T-cell (primary cell): ENCODE measurements around the gene CYP20A1. TPM values are rescaled to one million over a fixed set of nuclear protein-coding genes. Genes with fewer than 3 reads are reported as not detected.
"Not testable (repeated sequence)": the region's sequence is repeated elsewhere in the genome, so short reads cannot be mapped to it uniquely, and the experiment has no call there.

Experiments used
- ATAC-seq, 4 experiments: fragments of 200-7000 bp in 3 of 4; fragments of 150-1000 bp in 1 of 4; cut with Tn5 transposase; replicated peaks in 1 of 4; 1 replicate in 3 of 4; 2 replicates in 1 of 4; pipeline ENCODE4 v1.10.0; 2021; ENCODE audit warnings: moderate library complexity in 3 of 4, mild to moderate bottlenecking in 2 of 4, moderate number of reproducible peaks in 1 of 4
- CTCF ChIA-PET, 2 donors: fragments of 300-600 bp; sonication (Branson Sonifier 250); formaldehyde crosslinking; loops; one replicate each; lab custom pipeline; 2022; ENCODE audit warnings: antibody characterized with exemption in 2 of 2; lab: Charles Lee
- POLR2A ChIA-PET, 2 donors: fragments of 300-600 bp; sonication (Branson Sonifier 250); formaldehyde crosslinking; loops; one replicate each; lab custom pipeline; 2022; ENCODE audit warnings: antibody characterized with exemption in 2 of 2; lab: Charles Lee
- DNase-seq, 35 experiments: peaks; one replicate each; pipeline versions ENCODE4 v3.0.0 to v3.0.0-alpha.2; 2013 to 2023
- H3K27ac ChIP-seq: one replicate; pipeline ENCODE4 v1.5.1; 2013; ENCODE audit warnings: low read length
- H3K27me3 ChIP-seq, 2 experiments: replicated peaks in 1 of 2; 1 replicate in 1 of 2; 2 replicates in 1 of 2; pipeline versions ENCODE4 v1.6.1 to v1.7.0; 2013; ENCODE audit warnings: low read length in 1 of 2, mixed read lengths in 1 of 2; ENCODE audit not compliant: control insufficient read depth in 2 of 2, insufficient read depth in 2 of 2; ENCODE audit errors: extremely low read depth in 1 of 2
- H3K36me3 ChIP-seq, 2 donors: 1 replicate in 1 of 2; 2 replicates in 1 of 2; pipeline versions ENCODE4 v1.6.1 to v1.7.0; 2013; ENCODE audit warnings: low read length in 1 of 2; ENCODE audit not compliant: control insufficient read depth in 2 of 2, insufficient read depth in 1 of 2; ENCODE audit errors: extremely low read depth in 1 of 2
- H3K4me1 ChIP-seq, 2 experiments: 1 replicate in 1 of 2; 2 replicates in 1 of 2; pipeline versions ENCODE4 v1.6.1 to v1.7.0; 2013; ENCODE audit warnings: low read length in 2 of 2, mixed read lengths in 1 of 2; ENCODE audit not compliant: insufficient read depth in 2 of 2, control insufficient read depth in 1 of 2; ENCODE audit errors: extremely low read depth in 1 of 2
- H3K4me3 ChIP-seq, 2 donors: 1 replicate in 1 of 2; 2 replicates in 1 of 2; pipeline versions ENCODE4 v1.5.1 to v1.7.0; 2013; ENCODE audit warnings: mild to moderate bottlenecking in 2 of 2, low read length in 1 of 2, moderate library complexity in 1 of 2; ENCODE audit not compliant: control insufficient read depth in 1 of 2; ENCODE audit errors: extremely low read depth in 1 of 2
- H3K9me3 ChIP-seq: 2 replicates; pipeline ENCODE4 v1.7.0; 2013
- H3K27ac Mint-ChIP-seq, 2 donors: one replicate each; pipeline ENCODE4 v1.8.0; 2020 to 2021; ENCODE audit warnings: mild to moderate bottlenecking in 2 of 2, mixed read lengths in 2 of 2
- H3K27me3 Mint-ChIP-seq, 2 donors: one replicate each; pipeline ENCODE4 v1.8.0; 2021 to 2022; ENCODE audit warnings: mixed read lengths in 2 of 2
- H3K36me3 Mint-ChIP-seq: one replicate; pipeline ENCODE4 v1.8.0; 2021; ENCODE audit warnings: mixed read lengths
- H3K4me1 Mint-ChIP-seq, 3 donors: one replicate each; pipeline ENCODE4 v1.8.0; 2020 to 2022; ENCODE audit warnings: mixed read lengths in 3 of 3, mild to moderate bottlenecking in 1 of 3
- H3K4me3 Mint-ChIP-seq, 3 donors: one replicate each; pipeline ENCODE4 v1.8.0; 2020 to 2022; ENCODE audit warnings: mild to moderate bottlenecking in 3 of 3, mixed read lengths in 3 of 3, moderate library complexity in 3 of 3
- H3K9me3 Mint-ChIP-seq, 3 donors: one replicate each; pipeline ENCODE4 v1.8.0; 2020 to 2022; ENCODE audit warnings: mixed read lengths in 3 of 3
- WGBS: methylation state at CpG from one replicate; pipeline ENCODE4 v1.1.5; 2013; ENCODE audit warnings: missing lambda C conversion rate; ENCODE audit not compliant: insufficient coverage; 5-methylcytosine and 5-hydroxymethylcytosine counted together
- total RNA-seq, 35 experiments: library from RNA in 6 of 35; stranded (reverse) in 6 of 35; fragments of 120-200 nt in 1 of 35; gene quantifications; one replicate each; pipeline versions ENCODE4 v1.2.1 to v1.2.4 and lab custom pipeline; 2013 to 2026

Gene CYP20A1
- total RNA-seq, 5 donors from 2014 or later (not counting 1 experiment from before 2014, with no cell fraction given): 33.5 to 38.5 (median 36.3) TPM

DNA sequence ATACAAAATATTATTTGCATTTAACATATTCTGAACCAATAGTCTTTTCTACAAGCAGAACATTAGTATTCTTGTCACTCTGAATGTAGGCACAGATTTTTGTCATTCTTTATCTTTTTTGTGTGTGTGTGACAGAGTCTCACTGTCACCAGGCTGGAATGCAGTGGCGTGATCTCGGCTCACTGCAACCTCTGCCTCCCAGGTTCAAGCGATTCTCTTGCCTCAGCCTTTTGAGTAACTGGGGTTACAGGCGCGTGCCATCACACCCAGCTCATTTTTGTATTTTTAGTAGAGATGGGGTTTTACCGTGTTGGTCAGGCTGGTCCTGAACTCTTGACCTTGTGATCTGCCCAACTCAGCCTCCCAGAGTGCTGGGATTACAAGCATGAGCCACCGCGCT, 63.8 kb downstream of the CYP20A1 start:
- H3K9me3 Mint-ChIP-seq, H3K27ac Mint-ChIP-seq, POLR2A ChIA-PET, CTCF ChIA-PET, H3K36me3 ChIP-seq, DNase-seq, H3K4me3 ChIP-seq, ATAC-seq, H3K4me1 ChIP-seq, H3K27ac ChIP-seq, H3K4me3 Mint-ChIP-seq, H3K4me1 Mint-ChIP-seq, H3K27me3 Mint-ChIP-seq, H3K9me3 ChIP-seq, H3K27me3 ChIP-seq: not testable (repeated sequence)
- H3K36me3 Mint-ChIP-seq: peaks cover 22% of the 10 kb centered on the region
- 100% methylated on average over 2 of the region's 8 CpGs for WGBS

GRCh38 chr2:203310688-203311436, 72.0 kb downstream of the CYP20A1 start:
- Mint-ChIP-seq H3K9me3 (peaks cover 0 to 10% (median 0%) of the 10 kb centered on the region in 3 donors), H3K4me1 (peaks cover 0 to 2% (median 0%) of the 10 kb centered on the region in 3 donors), H3K27me3 (no peaks in the 10 kb centered on the region), H3K4me3 (no peak overlapping the region), H3K36me3 (peaks cover 37% of the 10 kb centered on the region), H3K27ac (no peak overlapping the region)
- H3K36me3 ChIP-seq: peaks cover 0 to 4% of the 10 kb centered on the region in 2 donors
- ChIA-PET POLR2A (interaction anchor here in 1 of 2 donors (0.6 kb wide), 1 partner anchor 421 kb away, joined by 3 read pairs; no protein-coding TSS in a partner anchor), CTCF (no interaction called here)
- no peak overlapping the region for H3K4me3 ChIP-seq
- H3K9me3 ChIP-seq: no peaks in the 10 kb centered on the region
- no peak overlapping the region for H3K27ac ChIP-seq
- H3K4me1 ChIP-seq: no peaks in the 10 kb centered on the region
- ATAC-seq: no peak
- no peak for DNase-seq
- no peaks in the 10 kb centered on the region for H3K27me3 ChIP-seq
- WGBS: no CpG with 5 or more reads among the region's 3 CpGs

DNA sequence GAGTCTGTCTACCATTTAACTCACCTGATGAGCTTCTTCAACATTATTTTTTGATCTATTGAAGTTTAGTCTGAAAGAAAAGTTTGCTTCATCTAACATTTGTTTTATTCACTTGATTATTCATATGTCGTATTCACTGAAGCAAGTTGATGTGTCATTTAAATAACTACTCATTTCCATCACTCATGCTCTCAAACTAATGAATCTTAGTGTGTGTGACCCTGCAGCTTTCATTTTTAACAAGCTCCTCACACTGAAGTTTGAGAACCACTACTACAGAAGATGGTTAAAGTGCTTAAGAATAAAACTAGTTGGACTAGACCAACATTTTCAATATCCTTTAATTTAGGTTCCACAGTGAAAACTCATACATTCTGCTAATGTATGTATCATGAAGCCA, 87.5 kb downstream of the CYP20A1 start:
- POLR2A ChIA-PET: no interaction called here

DNA sequence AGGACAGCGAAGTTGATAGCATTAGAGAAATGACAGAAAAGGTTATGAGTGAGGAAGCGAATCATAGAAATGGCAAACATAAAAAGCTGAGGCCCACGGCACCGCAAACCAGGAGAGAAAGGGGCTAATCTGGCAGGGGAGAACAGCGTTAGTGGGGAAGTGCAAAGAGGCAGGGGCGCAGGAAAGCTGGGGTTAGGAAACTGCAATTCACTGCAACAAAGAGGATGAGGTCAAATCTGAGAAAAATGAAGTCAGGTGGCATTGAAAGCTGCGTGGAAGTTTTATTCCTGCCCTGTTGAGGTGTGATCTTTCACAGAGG, 88.7 kb downstream of the CYP20A1 start:
- WGBS: 49% methylated on average over 7 of the region's 7 CpGs
- peak overlapping the region; percentile 82 to 90 (median 86) for H3K4me3 Mint-ChIP-seq
- Histone ChIP-seq H3K4me1 (peaks cover 10 to 16% of the 10 kb centered on the region in 2 experiments), H3K4me3 (peak overlapping the region; percentile 66 to 91), H3K27me3 (no peaks in the 10 kb centered on the region), H3K36me3 (no peaks in the 10 kb centered on the region), H3K9me3 (no peaks in the 10 kb centered on the region), H3K27ac (peak overlapping the region; percentile 52)
- DNase-seq (peak in 2 of 35 experiments; percentile 2 to 11), ATAC-seq (peak in 2 of 4 experiments; percentile 21 to 28)
- H3K4me1 Mint-ChIP-seq: peaks cover 32 to 37% (median 36%) of the 10 kb centered on the region in 3 donors
- ChIA-PET CTCF (no interaction called here), POLR2A (no interaction called here)
- H3K27me3 Mint-ChIP-seq: no peaks in the 10 kb centered on the region
- no peaks in the 10 kb centered on the region for H3K36me3 Mint-ChIP-seq
- H3K27ac Mint-ChIP-seq: peak overlapping the region; percentile 87 to 88
- H3K9me3 Mint-ChIP-seq: no peaks in the 10 kb centered on the region

More for the DNA sequence above, 87.5 kb downstream of the CYP20A1 start:
- Mint-ChIP-seq H3K36me3 (no peaks in the 10 kb centered on the region), H3K9me3 (no peaks in the 10 kb centered on the region), H3K4me1 (peaks cover 30 to 37% (median 34%) of the 10 kb centered on the region in 3 donors), H3K27me3 (no peaks in the 10 kb centered on the region), H3K4me3 (peak overlapping the region in 2 of 3 donors; percentile 6 to 25), H3K27ac (peak overlapping the region in 1 of 2 donors; percentile 28)
- no peaks in the 10 kb centered on the region for H3K36me3 ChIP-seq
- H3K27ac ChIP-seq: no peak overlapping the region
- no peak for ATAC-seq
- DNase-seq: peak in 1 of 35 experiments; percentile 5
- H3K27me3 ChIP-seq: no peaks in the 10 kb centered on the region
- no peak overlapping the region for H3K4me3 ChIP-seq
- no CpG with 5 or more reads among the region's 1 CpG for WGBS
- CTCF ChIA-PET: interaction anchor here (0.5 kb wide), 2 partner anchors 105 to 603 kb away, joined by 3 to 4 read pairs; no protein-coding TSS in a partner anchor
- H3K4me1 ChIP-seq: peaks cover 10 to 16% of the 10 kb centered on the region in 2 experiments
- H3K9me3 ChIP-seq: no peaks in the 10 kb centered on the region

DNA sequence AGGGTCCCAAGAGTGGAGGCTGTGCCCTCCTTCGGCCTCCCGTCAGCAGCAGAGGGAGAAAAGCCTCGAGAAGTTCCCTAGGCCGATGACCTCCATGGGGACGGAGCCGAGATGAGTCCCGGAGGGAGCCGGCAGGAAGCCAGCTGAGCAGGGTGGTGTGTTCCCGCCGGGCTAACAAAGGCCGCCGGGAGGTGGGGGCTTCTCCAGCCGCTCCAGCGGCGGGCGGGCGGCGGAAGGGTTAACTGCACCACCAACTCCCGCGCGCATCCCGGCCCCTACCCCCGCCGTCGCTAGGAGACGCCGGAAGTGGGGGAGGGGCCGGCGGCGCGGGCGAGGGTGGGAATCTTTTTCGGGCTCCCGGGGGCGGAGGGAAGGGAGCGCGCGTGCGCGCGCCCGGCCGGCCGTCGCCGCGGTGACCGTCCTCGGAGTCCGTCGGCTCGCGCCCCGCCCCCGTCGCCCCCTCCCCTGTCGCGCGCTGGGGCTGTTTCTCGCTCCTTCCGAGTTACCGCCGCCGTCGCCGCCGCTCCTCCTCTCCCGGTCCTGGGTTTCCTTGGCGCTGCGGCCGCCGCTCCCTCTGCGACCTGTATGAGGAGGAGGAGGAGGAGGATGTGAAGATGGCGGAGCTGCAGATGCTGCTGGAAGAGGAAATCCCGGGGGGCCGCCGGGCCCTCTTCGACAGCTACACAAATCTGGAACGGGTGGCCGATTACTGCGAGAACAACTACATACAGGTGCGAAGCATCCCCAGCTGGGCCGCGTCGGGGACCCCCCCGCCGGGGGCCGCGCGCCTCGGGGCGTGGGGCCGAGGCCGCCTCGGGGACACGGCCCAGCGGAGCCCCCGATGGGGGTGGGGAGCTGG, 89.3 kb downstream of the CYP20A1 start, which contains the start of gene ABI2:
ABI2 (plus strand) TSS at position 494 of the 859 bp plus-strand sequence; CDS start at position 615, 121 bp downstream.
- DNase-seq (peak in 34 of 35 experiments; percentile 4 to 70 (median 32)), ATAC-seq (peak; percentile 66 to 76 (median 72))
- Mint-ChIP-seq H3K4me1 (peaks cover 32 to 38% (median 37%) of the 10 kb centered on the region in 3 donors), H3K36me3 (no peaks in the 10 kb centered on the region), H3K9me3 (no peaks in the 10 kb centered on the region), H3K27ac (peak within 1 kb of the TSS; percentile 87 to 88), H3K4me3 (peak within 1 kb of the TSS; percentile 86 to 92 (median 90)), H3K27me3 (no peaks in the 10 kb centered on the region)
- no peaks in the 10 kb centered on the region for H3K9me3 ChIP-seq
- H3K36me3 ChIP-seq: no peaks in the 10 kb centered on the region
- WGBS: under 1% methylated on average over 87 of the region's 98 CpGs
- no peaks in the 10 kb centered on the region for H3K27me3 ChIP-seq
- H3K27ac ChIP-seq: peak within 1 kb of the TSS; percentile 52
- ChIA-PET CTCF (interaction anchor here in 1 of 2 donors (0.7 kb wide), 1 partner anchor 852 kb away, joined by 5 read pairs; no protein-coding TSS in a partner anchor), POLR2A (interaction anchor here (0.6 to 0.7 kb wide), 2 partner anchors 10 to 88 kb away, joined by 5 to 6 read pairs; no protein-coding TSS in a partner anchor)
- peak within 1 kb of the TSS; percentile 86 to 91 for H3K4me3 ChIP-seq
- H3K4me1 ChIP-seq: peaks cover 10 to 16% of the 10 kb centered on the region in 2 experiments
